ENCODE results near the gene CCDC71. TPM values are rescaled to one million over a fixed set of nuclear protein-coding genes. Genes with fewer than 3 reads are reported as not detected.

CCDC71 gene
- total and polyA plus RNA-seq, 2 of the 13 experiments (the other 11 are each of a cell fraction or from before 2014, with no cell fraction given) = 9.7 to 14.3 TPM

GRCh38 chr3:49166752-49167556 lies 823 bp upstream of the CCDC71 start (continued):
- no peak for TF ChIP-seq SKI (IDR thresholded peaks at IDR 0.05; ENCODE audit: partially characterized antibody)
- TF ChIP-seq, protein P1, sequence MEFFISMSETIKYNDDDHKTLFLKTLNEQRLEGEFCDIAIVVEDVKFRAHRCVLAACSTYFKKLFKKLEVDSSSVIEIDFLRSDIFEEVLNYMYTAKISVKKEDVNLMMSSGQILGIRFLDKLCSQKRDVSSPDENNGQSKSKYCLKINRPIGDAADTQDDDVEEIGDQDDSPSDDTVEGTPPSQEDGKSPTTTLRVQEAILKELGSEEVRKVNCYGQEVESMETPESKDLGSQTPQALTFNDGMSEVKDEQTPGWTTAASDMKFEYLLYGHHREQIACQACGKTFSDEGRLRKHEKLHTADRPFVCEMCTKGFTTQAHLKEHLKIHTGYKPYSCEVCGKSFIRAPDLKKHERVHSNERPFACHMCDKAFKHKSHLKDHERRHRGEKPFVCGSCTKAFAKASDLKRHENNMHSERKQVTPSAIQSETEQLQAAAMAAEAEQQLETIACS (CRISPR knock-in tag; IDR thresholded peaks at IDR 0.05) = no peak
- TF ChIP-seq, protein P2, sequence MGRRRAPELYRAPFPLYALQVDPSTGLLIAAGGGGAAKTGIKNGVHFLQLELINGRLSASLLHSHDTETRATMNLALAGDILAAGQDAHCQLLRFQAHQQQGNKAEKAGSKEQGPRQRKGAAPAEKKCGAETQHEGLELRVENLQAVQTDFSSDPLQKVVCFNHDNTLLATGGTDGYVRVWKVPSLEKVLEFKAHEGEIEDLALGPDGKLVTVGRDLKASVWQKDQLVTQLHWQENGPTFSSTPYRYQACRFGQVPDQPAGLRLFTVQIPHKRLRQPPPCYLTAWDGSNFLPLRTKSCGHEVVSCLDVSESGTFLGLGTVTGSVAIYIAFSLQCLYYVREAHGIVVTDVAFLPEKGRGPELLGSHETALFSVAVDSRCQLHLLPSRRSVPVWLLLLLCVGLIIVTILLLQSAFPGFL (CRISPR knock-in tag; IDR thresholded peaks at IDR 0.05) = no peak
- TF ChIP-seq, protein P3, sequence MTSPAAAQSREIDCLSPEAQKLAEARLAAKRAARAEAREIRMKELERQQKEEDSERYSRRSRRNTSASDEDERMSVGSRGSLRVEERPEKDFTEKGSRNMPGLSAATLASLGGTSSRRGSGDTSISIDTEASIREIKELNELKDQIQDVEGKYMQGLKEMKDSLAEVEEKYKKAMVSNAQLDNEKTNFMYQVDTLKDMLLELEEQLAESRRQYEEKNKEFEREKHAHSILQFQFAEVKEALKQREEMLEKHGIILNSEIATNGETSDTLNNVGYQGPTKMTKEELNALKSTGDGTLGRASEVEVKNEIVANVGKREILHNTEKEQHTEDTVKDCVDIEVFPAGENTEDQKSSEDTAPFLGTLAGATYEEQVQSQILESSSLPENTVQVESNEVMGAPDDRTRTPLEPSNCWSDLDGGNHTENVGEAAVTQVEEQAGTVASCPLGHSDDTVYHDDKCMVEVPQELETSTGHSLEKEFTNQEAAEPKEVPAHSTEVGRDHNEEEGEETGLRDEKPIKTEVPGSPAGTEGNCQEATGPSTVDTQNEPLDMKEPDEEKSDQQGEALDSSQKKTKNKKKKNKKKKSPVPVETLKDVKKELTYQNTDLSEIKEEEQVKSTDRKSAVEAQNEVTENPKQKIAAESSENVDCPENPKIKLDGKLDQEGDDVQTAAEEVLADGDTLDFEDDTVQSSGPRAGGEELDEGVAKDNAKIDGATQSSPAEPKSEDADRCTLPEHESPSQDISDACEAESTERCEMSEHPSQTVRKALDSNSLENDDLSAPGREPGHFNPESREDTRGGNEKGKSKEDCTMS (CRISPR knock-in tag; conservative IDR thresholded peaks at IDR 0.05) = no peak
- TF ChIP-seq TBP (CRISPR knock-in tag; IDR thresholded peaks at IDR 0.05) = no peak
- no peak for TF ChIP-seq ZNF318 (CRISPR knock-in tag; IDR thresholded peaks at IDR 0.05)
- TF ChIP-seq, protein P4, sequence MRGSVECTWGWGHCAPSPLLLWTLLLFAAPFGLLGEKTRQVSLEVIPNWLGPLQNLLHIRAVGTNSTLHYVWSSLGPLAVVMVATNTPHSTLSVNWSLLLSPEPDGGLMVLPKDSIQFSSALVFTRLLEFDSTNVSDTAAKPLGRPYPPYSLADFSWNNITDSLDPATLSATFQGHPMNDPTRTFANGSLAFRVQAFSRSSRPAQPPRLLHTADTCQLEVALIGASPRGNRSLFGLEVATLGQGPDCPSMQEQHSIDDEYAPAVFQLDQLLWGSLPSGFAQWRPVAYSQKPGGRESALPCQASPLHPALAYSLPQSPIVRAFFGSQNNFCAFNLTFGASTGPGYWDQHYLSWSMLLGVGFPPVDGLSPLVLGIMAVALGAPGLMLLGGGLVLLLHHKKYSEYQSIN (CRISPR knock-in tag; IDR thresholded peaks at IDR 0.05; ENCODE audit: borderline replicate concordance) = no peak
- no peak for TF ChIP-seq HDAC2 (CRISPR knock-in tag; IDR thresholded peaks at IDR 0.05)
- TF ChIP-seq ZSCAN20 (CRISPR knock-in tag; IDR thresholded peaks at IDR 0.05; ENCODE audit: borderline replicate concordance) = no peak
- no peak for TF ChIP-seq CREM (IDR thresholded peaks at IDR 0.05)
- TF ChIP-seq CREM (CRISPR knock-in tag; IDR thresholded peaks at IDR 0.05) = no peak
- no peak for TF ChIP-seq KDM1A (CRISPR knock-in tag; IDR thresholded peaks at IDR 0.05)
- TF ChIP-seq, protein P5, sequence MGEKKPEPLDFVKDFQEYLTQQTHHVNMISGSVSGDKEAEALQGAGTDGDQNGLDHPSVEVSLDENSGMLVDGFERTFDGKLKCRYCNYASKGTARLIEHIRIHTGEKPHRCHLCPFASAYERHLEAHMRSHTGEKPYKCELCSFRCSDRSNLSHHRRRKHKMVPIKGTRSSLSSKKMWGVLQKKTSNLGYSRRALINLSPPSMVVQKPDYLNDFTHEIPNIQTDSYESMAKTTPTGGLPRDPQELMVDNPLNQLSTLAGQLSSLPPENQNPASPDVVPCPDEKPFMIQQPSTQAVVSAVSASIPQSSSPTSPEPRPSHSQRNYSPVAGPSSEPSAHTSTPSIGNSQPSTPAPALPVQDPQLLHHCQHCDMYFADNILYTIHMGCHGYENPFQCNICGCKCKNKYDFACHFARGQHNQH (CRISPR knock-in tag; IDR thresholded peaks at IDR 0.05) = no peak

Measured in HepG2 (cell line).